Stimulated activated CD4-positive, alpha-beta T cell treated with anti-CD3 and anti-CD28 coated beads, Interleukin-4, amount 100 ng/mL, for 48 hours (primary cell): Measurements from ENCODE around the gene PPDPF.
A peak's percentile ranks its signal among the peaks of the same experiment; 100 is the strongest.
"Not testable (repeated sequence)": the region's sequence is repeated elsewhere in the genome, so short reads cannot be mapped to it uniquely, and the experiment has no call there.

ENCODE experiments used
- DNase-seq, 2 donors: peaks; one replicate each; pipeline ENCODE4 v3.0.0-alpha.2; 2020; ENCODE audit warnings: low read depth in 2 of 2

The PPDPF gene

DNA sequence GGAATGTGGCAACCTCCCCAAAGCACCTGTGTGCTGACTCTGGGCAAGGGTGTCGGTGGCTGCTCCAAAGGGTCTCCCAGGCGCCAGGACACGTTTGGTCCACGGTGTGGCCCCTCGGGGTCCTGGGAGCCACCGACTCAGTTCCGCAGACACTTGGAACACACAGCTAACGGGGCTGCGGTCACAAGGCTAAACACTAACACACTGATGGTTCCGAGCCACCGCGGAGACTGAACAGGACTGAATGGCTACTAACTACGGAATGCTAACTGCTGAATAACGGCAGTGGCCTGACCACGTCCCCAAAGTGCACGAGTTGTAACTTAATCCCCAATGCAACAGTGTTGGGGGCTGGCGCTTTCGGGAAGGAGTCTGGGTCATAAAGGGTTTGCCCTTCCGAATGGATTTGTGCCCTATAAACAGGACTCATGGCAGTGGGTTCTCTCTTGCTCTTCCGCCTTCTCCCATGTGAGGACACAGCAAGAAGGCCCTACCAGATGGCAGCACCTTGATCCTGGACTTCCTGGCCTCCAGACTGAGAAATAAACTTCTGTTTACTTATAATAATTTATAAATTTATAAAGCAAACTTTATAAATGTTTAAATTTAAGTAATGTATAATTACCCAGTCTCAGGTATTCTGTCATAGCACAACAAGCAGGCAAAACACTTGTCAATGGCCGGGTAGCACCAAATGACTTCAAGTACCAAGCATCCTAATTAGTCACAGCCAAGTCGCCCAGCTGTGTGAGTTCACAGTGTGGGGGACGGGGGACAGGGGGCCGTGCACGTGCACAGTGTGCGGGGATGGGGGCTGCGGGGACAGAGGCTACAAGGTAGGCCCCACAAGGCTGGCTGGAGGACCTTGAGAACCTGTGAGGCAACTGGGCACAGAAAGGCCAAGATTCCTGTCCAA, 19.4 kb upstream of the PPDPF start:
- no peak for DNase-seq

- no peak for DNase-seq
These were observed 18.5 kb upstream of the PPDPF start for GRCh38 chr20:63501818-63502670.

DNA sequence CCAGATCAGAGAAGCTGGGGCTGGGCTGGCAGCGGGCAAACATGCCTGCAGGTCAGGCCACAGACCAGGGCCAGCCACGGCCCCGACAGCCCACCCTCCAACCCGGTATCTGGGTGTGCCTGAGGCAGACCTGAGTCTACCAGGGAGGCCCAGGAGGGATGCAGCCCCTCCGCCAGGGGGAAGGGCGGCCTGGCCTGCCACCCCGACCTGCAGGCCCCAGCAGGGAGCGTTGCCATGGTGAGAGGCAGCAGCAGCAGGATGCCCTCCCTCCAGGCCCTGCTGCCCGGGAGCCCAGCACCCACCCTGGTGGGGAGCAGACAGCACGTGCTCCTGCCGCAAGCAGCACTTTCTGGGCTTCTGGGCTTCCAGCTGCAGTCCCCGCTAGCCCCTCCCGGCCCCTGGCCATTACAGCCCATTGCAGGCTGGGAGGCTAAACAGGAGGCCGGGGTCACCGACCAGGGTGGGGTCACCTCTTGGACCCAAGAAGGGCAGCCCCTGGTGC, 17.8 kb upstream of the PPDPF start:
- DNase-seq, result no peak

GRCh38 chr20:63503524-63503923, 17.0 kb upstream of the PPDPF start:
- no peak for DNase-seq

DNA sequence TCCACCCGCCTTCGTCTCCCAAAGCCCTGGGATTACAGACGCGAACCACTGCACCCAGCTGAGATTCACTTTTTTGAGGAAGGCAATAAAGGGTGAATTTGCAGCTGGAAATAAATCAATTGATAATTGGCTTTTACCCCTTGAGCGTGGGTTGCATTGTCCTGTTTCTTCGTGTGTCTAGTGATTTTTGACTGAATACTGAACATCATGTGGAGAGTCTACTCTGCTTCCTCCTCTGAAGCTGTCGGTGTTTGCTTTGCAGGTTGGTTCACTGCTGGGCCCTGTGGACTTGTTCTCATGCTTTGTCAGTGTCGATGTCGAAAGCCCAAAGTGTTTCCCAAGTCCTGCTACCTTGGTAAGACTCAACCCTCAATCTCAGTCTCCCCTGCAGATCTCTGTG, 15.9 kb upstream of the PPDPF start:
- no peak for DNase-seq

DNA sequence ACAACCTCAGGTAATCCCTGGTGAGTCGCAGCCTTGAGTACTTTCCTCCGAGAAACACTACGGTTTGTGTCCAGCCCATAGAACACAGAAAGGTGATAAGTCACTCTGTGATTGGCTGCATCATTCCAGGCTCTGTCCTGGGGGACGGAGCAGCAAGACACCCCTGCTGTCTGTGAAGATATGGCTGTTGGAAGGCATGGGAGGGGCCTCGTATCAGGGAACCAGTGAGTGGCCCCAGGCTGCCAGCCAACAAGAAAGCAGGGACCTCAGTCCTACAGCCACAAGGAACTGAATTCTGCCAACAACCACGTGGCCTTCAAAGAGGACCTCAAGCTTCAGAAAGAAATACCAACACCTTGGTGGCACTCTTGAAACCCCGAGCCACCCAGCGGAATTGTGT, 15.3 kb upstream of the PPDPF start:
- DNase-seq, result no peak

- no peak for DNase-seq
These were observed 14.8 kb upstream of the PPDPF start for GRCh38 chr20:63505723-63506122.

- no peak for DNase-seq
These were observed 13.4 kb upstream of the PPDPF start for GRCh38 chr20:63507083-63507743.

- DNase-seq, result no peak
These were observed 12.3 kb upstream of the PPDPF start for GRCh38 chr20:63508072-63508768.

- no peak for DNase-seq
These were observed 11.4 kb upstream of the PPDPF start for GRCh38 chr20:63509088-63509564.

GRCh38 chr20:63513207-63513606, 7.4 kb upstream of the PPDPF start:
- no peak for DNase-seq

GRCh38 chr20:63514520-63514919, 6.0 kb upstream of the PPDPF start:
- DNase-seq, result not testable (repeated sequence)

- no peak for DNase-seq
These were observed 2.9 kb upstream of the PPDPF start for GRCh38 chr20:63517376-63518309.

- no peak for DNase-seq
These were observed 2.2 kb upstream of the PPDPF start for GRCh38 chr20:63518351-63518861.

DNA sequence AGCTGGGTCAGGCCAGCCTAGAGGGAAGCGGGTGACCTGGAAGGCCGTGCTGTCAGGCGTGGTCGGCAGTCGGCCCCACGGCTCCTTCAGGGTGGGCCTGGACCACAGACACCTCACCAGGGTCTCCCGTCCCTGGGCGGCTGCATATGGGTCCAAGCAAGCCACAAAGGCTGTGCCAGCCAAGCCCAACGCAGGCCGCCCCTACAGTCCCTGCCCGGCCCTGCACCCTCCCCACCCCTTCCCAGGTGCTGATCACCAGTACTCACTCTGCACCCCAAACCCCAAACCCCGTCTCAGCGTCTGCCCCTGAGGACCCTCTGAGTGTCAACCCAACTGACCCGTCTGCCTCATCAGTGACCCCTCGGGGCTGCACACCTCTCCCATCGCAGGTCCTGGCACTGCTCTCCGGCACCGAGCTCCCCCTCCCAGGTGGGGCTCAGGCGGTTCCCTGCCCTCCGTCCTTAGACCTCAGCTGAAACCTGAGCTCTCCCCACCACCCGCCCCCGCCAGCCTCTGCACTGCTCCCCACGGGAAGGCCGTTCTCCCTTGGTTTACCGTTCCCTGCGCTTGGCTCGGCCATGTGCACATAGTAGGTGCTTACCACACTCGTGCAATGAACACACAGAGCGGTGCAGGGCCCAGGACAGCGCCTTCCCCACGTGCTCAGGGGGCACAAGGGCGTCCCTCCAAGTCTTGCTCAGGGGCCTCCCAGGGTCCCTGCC, 1.5 kb upstream of the PPDPF start:
- DNase-seq, result no peak

GRCh38 chr20:63519668-63520503, 679 bp upstream of the PPDPF start:
- DNase-seq, result peak; percentile 37 to 42

- DNase-seq, result peak; percentile 58 to 60
These were observed 503 bp downstream of the PPDPF start for GRCh38 chr20:63520934-63521601.

GRCh38 chr20:63521602-63522001, 1.0 kb downstream of the PPDPF start:
- no peak for DNase-seq
